Gastrocnemius medialis (tissue), 4 donors: Measurements from ENCODE around the gene PDXDC1. TPM values are rescaled to one million over a fixed set of nuclear protein-coding genes. Genes with fewer than 3 reads are reported as not detected.
"Not testable (repeated sequence)": the region's sequence is repeated elsewhere in the genome, so short reads cannot be mapped to it uniquely, and the experiment has no call there.

Experiments
- ATAC-seq, 2 donors: fragments of 150-250 bp; one replicate each; pipeline ENCODE4 v1.9.1; 2016
- DNase-seq, 2 donors: peaks; one replicate each; pipeline ENCODE4 v3.0.0-alpha.2; 2019
- H3K27ac ChIP-seq, 4 donors: fragments of 200-600 bp; sonication (generic); 1 replicate in 1 of 4; 2 replicates in 3 of 4; pipeline ENCODE4 v1.5.1; 2016 to 2018; ENCODE audit warnings: mild to moderate bottlenecking in 2 of 4, moderate library complexity in 1 of 4
- H3K27me3 ChIP-seq, 3 donors: fragments of 200-600 bp; sonication (generic) in 2 of 3; 1 replicate in 1 of 3; 2 replicates in 2 of 3; pipeline versions ENCODE4 v1.5.1 to v1.6.0; 2016 to 2019; ENCODE audit warnings: mild to moderate bottlenecking in 1 of 3, moderate library complexity in 1 of 3
- H3K36me3 ChIP-seq, 2 donors: fragments of 200-600 bp; sonication (generic) in 1 of 2; one replicate each; pipeline ENCODE4 v1.5.1; 2017 to 2018
- H3K4me1 ChIP-seq, 2 donors: fragments of 200-600 bp; sonication (generic) in 1 of 2; one replicate each; pipeline ENCODE4 v1.5.1; 2016 to 2017; ENCODE audit warnings: mild to moderate bottlenecking in 2 of 2
- H3K4me3 ChIP-seq, 4 donors: fragments of 200-600 bp; sonication (generic) in 3 of 4; 1 replicate in 1 of 4; 2 replicates in 3 of 4; pipeline ENCODE4 v1.5.1; 2016 to 2019; ENCODE audit warnings: mild to moderate bottlenecking in 2 of 4
- H3K9me3 ChIP-seq, 3 donors: fragments of 200-600 bp; sonication (generic) in 2 of 3; 1 replicate in 1 of 3; 2 replicates in 2 of 3; pipeline ENCODE4 v1.5.1; 2016 to 2019
- POLR2A ChIP-seq, 2 donors: fragments of 450-650 bp; IDR thresholded peaks; one replicate each; pipeline ENCODE4 v1.6.1; 2017; ENCODE audit warnings: antibody characterized with exemption in 2 of 2, mild to moderate bottlenecking in 2 of 2, moderate library complexity in 2 of 2
- in situ Hi-C, 4 donors: fragments of 200-750 bp; cut with MboI; loops; one replicate each; pipeline versions ENCODE4 v1.15.0 to v1.8.0; 2017; ENCODE audit warnings: low sequenced_read_pairs in 4 of 4
- intact Hi-C: fragments of 100-400 bp; cut with DNase I; formaldehyde crosslinking; loops from one replicate; pipeline ENCODE4 v1.15.1; 2023; ENCODE audit warnings: low total_unique reads
- total RNA-seq, 4 donors: library from RNA; depleted of rRNA; stranded (reverse); fragments of >200 nt; gene quantifications; one replicate each; pipeline versions ENCODE4 v1.1.0 to v1.2.3, GENCODE V29; 2016
- TF ChIP-seq, protein P1 (sequence below), 5 experiments: fragments of 450-650 bp in 3 of 5; fragments of 200-600 bp in 2 of 5; sonication (generic) in 2 of 5; IDR thresholded peaks in 4 of 5; conservative IDR thresholded peaks in 1 of 5; 1 replicate in 4 of 5; 2 replicates in 1 of 5; pipeline ENCODE4 v1.5.1; 2016 to 2019; ENCODE audit warnings: antibody characterized with exemption in 5 of 5, mild to moderate bottlenecking in 3 of 5, moderate library complexity in 3 of 5

The PDXDC1 gene
- total RNA-seq, 4 donors from 2014 or later, result 34.3 to 69.0 (median 45.2) TPM

DNA sequence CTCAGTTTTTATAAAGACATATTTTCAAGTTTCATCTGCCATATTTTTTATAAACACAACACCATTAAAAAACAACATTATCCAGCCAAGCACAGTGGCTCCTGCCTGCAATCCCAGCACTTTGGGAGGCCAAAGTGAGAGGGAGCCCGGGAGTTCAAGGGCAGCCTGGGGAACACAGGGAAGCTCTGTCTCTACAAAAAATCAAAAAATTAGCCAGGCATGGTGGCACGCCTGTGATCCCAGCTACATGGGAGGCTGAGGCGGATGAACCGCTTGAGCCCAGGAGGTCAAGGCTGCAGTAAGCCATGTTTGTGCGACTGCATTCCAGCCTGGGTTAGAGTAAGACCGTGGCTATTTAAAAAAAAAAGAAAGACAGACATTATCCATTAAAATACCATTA lies 98.3 kb downstream of the PDXDC1 start:
- H3K36me3 ChIP-seq, result peaks cover 0 to 56% of the 10 kb centered on the region in 2 donors
- no peaks in the 10 kb centered on the region for H3K4me1 ChIP-seq
- H3K27ac ChIP-seq, result peak overlapping the region in 1 of 4 donors; percentile 64
- H3K27me3 ChIP-seq, result no peaks in the 10 kb centered on the region
- no peaks in the 10 kb centered on the region for H3K9me3 ChIP-seq
- intact Hi-C loops, result no loop called here
- no peak for DNase-seq
- no peak for ATAC-seq
- H3K4me3 ChIP-seq, result no peak overlapping the region
- TF ChIP-seq, protein P1, sequence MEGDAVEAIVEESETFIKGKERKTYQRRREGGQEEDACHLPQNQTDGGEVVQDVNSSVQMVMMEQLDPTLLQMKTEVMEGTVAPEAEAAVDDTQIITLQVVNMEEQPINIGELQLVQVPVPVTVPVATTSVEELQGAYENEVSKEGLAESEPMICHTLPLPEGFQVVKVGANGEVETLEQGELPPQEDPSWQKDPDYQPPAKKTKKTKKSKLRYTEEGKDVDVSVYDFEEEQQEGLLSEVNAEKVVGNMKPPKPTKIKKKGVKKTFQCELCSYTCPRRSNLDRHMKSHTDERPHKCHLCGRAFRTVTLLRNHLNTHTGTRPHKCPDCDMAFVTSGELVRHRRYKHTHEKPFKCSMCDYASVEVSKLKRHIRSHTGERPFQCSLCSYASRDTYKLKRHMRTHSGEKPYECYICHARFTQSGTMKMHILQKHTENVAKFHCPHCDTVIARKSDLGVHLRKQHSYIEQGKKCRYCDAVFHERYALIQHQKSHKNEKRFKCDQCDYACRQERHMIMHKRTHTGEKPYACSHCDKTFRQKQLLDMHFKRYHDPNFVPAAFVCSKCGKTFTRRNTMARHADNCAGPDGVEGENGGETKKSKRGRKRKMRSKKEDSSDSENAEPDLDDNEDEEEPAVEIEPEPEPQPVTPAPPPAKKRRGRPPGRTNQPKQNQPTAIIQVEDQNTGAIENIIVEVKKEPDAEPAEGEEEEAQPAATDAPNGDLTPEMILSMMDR (IDR thresholded peaks at IDR 0.05 in 4 of 5, conservative IDR thresholded peaks at IDR 0.05 in 1 of 5), result no peak
- TF ChIP-seq POLR2A (IDR thresholded peaks at IDR 0.05), result no peak
- in situ Hi-C loops, result no loop called here

DNA sequence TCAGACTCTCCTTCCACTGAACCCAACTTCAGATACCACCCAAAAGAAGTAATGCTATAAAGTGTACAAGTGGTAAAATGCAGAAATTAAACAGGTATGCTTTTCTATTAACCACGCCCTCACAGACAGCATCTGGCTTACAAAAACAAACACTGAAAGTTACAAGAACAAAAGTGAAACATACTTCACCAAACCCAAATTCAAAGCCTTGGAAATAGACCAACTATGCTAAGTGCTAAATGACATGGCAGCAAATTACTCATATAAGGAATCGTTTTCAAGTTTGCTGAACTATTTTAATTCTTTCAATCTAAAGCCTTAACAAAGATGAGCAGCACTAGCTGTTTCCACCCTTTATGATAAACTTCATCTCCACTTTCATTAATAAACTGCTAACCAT lies 101.3 kb downstream of the PDXDC1 start:
- H3K27me3 ChIP-seq, ATAC-seq, intact Hi-C loops, H3K27ac ChIP-seq, in situ Hi-C loops, H3K4me3 ChIP-seq, H3K9me3 ChIP-seq, DNase-seq, H3K4me1 ChIP-seq: not testable (repeated sequence)
- H3K36me3 ChIP-seq, result peaks cover 0 to 57% of the 10 kb centered on the region in 2 donors

DNA sequence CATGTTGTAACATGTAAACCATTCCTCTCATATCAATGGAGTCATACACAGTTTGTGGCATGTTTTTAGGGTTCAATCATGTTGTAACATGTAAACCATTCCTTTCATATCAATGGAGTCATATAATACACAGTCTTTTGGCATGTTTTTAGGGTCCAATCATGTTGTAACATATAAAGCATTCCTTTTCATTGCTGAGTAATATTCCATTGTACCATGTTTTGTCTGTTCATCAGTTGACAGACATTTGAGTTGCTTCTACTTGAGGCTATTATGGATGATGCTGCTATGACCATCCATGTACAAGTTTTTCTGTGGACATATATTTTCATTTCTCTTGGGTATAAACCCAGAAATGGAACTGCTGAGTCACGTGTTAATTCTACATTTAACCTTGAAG lies 106.1 kb downstream of the PDXDC1 start:
- H3K9me3 ChIP-seq, ATAC-seq, H3K4me3 ChIP-seq, DNase-seq, H3K27me3 ChIP-seq, H3K27ac ChIP-seq, in situ Hi-C loops, intact Hi-C loops, H3K4me1 ChIP-seq: not testable (repeated sequence)
- peaks cover 0 to 65% of the 10 kb centered on the region in 2 donors for H3K36me3 ChIP-seq

DNA sequence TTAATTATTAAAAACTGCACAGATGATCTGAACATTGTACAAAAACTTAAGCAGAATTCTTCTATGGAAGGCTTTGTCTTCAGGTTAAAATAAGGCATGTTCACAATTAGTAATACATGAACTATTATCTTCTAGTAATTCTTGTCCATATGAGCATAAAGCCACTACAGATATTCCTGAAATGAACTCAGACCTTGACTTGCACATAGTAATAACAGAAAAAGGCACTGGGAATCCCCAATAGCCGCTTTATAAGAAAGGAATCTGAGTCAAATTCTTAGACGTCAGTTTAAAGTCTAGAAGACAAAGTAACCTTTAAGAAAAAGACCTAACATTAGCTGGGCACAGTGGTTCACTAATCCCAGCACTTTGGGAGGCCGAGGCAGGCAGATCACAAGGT lies 108.0 kb downstream of the PDXDC1 start:
- H3K27me3 ChIP-seq, ATAC-seq, intact Hi-C loops, H3K4me1 ChIP-seq, H3K9me3 ChIP-seq, in situ Hi-C loops, H3K4me3 ChIP-seq, H3K27ac ChIP-seq, DNase-seq: not testable (repeated sequence)
- peaks cover 0 to 60% of the 10 kb centered on the region in 2 donors for H3K36me3 ChIP-seq

DNA sequence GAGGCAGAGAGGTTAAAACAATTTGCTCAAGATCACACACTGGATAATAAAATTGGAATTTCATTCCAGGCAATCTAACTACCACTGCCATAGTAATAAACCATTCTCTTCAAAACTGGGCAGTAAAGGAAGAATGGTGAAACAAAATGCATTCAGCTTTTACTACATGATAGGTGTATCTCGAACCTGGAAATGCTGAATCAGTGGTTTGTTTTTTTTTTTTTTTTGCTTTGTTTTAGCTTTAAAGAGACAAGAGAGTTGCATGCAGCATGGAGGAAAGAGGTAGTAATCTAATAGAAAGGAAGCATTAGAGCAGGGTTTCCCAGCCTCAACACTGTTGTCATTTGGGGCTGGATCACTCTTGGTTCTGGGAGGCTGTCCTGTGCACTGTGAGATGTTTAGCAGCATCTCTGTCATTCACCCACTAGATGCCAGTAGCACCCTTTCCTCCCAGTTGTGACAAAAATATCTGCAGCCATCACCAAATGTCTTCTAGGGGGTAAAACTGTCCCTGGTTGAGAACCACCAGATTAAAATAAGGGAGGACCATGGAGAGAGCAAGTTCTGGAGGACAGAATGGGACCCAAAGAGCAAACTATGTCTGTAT lies 115.9 kb downstream of the PDXDC1 start:
- peaks cover 0 to 10% of the 10 kb centered on the region in 2 donors for H3K36me3 ChIP-seq
- H3K27ac ChIP-seq, DNase-seq, H3K27me3 ChIP-seq, H3K4me3 ChIP-seq, H3K9me3 ChIP-seq, ATAC-seq, in situ Hi-C loops, intact Hi-C loops: not testable (repeated sequence)
- peaks cover 12 to 16% of the 10 kb centered on the region in 2 donors for H3K4me1 ChIP-seq

DNA sequence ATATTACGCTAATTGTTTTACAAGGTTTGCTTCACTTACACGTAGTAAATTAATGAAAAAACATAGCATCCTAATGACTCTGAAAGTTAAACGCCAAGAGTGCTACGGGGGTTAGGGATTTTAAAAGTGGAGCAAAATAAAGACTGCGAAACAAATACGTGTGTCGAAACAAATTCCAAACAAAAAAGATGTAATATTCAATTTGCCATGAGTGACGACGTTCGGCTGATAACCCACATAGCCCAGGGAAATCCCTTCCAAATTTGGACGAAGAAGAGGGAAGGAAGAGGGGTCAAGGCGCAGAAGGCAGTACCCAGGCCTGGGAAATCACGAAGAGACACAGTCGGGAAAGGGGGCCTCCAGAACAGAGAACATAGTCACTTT lies 118.7 kb downstream of the PDXDC1 start:
- Histone ChIP-seq H3K4me1 (peaks cover 12 to 16% of the 10 kb centered on the region in 2 donors), H3K4me3 (peak overlapping the region; percentile 68 to 94 (median 75)), H3K27ac (peak overlapping the region; percentile 87 to 95 (median 90))
- H3K9me3 ChIP-seq, DNase-seq, H3K36me3 ChIP-seq, intact Hi-C loops, ATAC-seq, H3K27me3 ChIP-seq, in situ Hi-C loops: not testable (repeated sequence)

DNA sequence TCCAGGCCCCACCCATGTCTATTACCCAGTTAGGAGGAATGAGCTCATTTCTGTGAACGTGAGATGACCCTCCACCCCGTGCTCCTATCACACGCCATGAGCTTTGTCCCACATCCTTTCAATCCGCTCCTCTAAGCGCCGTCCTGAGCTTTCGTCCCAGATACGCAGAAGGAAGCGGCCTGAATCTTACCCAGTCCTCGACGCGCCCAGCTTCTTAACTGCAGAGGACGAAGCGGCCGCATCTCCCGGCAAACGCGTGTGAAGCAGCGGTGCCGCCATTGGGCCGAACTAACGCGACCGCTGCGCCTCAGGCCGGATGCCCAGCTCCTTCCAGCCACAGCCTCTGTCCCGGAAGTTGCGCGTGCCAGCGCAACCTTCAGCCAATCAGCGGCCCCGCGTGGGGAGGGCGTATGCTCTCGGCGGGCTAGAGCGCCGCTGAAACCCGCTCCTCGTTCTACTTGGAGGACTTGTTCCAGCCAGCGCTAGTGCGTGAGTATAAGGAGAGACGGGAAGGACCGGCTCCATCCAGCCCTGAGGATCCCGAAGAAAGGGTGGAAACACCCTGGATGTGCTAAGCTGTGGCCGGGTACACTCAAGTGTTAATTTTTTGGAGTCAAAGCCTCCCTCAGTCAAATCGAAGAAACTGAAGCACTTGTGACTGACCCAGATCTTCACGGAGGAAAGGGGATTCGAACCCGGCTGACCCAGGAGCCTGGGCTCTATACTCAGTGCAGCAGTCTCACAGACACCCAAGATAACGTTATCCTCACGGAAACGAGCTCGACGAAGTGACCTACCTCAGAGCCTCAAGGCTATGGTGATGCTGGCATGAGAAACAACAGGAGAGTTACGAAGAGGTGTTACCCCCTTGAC lies 119.4 kb downstream of the PDXDC1 start, which contains the start of gene RRN3:
TSS of gene RRN3 (minus strand) at position 318 of the 873 bp plus-strand sequence. CDS start at position 279, 39 bp downstream.
- DNase-seq (peak; percentile 84 to 92), ATAC-seq (peak; percentile 96 to 97)
- H3K36me3 ChIP-seq, in situ Hi-C loops, H3K27me3 ChIP-seq, H3K9me3 ChIP-seq, intact Hi-C loops: not testable (repeated sequence)
- Histone ChIP-seq H3K4me3 (peak within 1 kb of the TSS; percentile 68 to 94 (median 75)), H3K27ac (peak within 1 kb of the TSS; percentile 87 to 95 (median 90)), H3K4me1 (peaks cover 12 to 16% of the 10 kb centered on the region in 2 donors)
- TF ChIP-seq POLR2A (IDR thresholded peaks at IDR 0.05), result peak; percentile 67 to 83

DNA sequence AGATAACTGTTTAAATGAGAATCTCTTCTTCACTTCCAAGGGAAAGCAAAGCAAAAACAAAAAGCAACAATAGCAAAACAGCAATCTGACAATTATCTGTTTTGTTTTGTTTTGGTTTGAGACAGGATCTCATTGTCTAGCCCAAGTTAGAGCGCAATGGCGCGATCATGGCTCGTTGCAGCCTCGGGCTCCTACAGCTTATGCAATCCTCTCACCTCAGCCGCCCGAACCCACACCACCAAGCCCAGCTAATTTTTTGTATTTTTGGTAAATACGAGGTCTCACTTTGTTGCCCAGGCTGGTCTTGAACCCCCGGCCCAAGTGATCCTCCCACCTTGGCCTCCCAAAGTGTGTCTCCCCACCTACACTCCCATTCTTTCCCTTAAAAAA lies 121.8 kb downstream of the PDXDC1 start:
- H3K9me3 ChIP-seq, H3K27me3 ChIP-seq, H3K36me3 ChIP-seq, in situ Hi-C loops, H3K27ac ChIP-seq, DNase-seq, intact Hi-C loops, ATAC-seq, H3K4me3 ChIP-seq: not testable (repeated sequence)
- H3K4me1 ChIP-seq, result peaks cover 12 to 16% of the 10 kb centered on the region in 2 donors

DNA sequence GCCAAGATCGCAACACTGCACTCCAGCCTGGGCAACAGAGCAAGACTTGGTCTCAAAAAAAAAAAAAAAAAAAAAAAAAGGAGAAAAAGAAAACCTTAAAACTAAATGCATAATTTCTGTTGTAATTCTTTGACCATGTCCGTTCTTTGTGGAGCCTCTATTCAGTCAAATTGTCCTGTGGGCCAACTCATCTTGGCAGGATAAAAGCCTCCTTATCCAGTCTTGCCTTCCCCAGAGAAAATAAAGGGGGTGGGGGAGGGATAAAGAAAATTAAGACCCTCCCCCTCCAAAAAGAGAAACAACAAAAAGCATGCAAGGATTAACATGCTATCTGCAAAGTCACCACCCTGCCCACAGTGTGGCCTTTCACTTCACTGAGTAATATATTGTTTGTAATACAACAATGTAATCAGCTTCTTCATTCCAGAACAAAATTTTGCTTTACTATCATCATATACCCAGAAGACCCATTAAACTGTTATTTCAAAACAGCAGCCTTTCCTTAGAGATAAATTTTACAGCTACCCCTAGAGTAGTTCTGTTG lies 124.6 kb downstream of the PDXDC1 start:
- DNase-seq, H3K9me3 ChIP-seq, intact Hi-C loops, H3K27ac ChIP-seq, in situ Hi-C loops, H3K36me3 ChIP-seq, H3K4me1 ChIP-seq, ATAC-seq, H3K4me3 ChIP-seq, H3K27me3 ChIP-seq: not testable (repeated sequence)

DNA sequence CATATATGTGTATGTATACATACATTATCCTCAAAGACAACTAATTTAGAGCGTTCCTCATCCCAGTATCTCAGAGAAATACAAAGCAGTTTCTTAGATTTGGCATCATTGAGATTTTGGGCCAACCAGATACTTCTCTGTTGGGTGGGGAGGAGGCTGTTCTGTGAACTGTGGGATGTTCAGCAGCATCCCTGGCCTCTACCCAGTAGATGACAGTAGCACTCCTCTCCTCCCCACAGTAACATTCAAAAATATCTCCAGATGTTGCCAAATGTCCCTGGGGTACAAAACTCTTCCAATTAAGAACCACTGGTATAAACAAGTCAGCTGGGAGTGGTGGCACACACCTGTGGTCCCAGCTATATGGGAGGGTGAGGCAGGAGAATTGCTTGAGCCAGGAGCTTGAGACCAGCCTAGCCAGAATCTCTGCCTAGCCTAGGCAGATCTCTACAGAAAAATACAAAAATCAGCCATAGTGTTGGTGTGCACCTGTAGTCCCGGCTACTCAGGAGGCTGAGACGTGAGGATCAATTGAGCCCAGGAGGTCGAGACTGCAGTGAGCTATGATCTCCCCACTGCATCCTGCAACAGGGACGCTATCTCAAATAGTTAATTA lies 125.7 kb downstream of the PDXDC1 start:
- H3K9me3 ChIP-seq, H3K27me3 ChIP-seq, H3K4me1 ChIP-seq, H3K27ac ChIP-seq, in situ Hi-C loops, ATAC-seq, H3K4me3 ChIP-seq, DNase-seq, intact Hi-C loops, H3K36me3 ChIP-seq: not testable (repeated sequence)
